Pulmonary artery endothelial cell (primary cell): ENCODE measurements around the gene PRSS27. TPM values are rescaled to one million over a fixed set of nuclear protein-coding genes. Genes with fewer than 3 reads are reported as not detected.
A peak's percentile ranks its signal among the peaks of the same experiment; 100 is the strongest.
"Not testable (repeated sequence)": the region's sequence is repeated elsewhere in the genome, so short reads cannot be mapped to it uniquely, and the experiment has no call there.

Source experiments
- DNase-seq: peaks from one replicate; pipeline ENCODE4 v3.0.0-alpha.2; 2011; ENCODE audit warnings: low read depth, low spot score
- total RNA-seq: library from RNA; depleted of rRNA; stranded (reverse); fragments of >200 nt; gene quantifications from 2 replicates; pipeline ENCODE4 v1.2.3, GENCODE V29; 2014

The PRSS27 gene
- total RNA-seq, 1 donor from 2014 or later = 0.33 TPM

- DNase-seq = no peak
Observed at GRCh38 chr16:2697401-2697948, 22.5 kb downstream of the PRSS27 start.

GRCh38 chr16:2696601-2697250 is 23.3 kb downstream of the PRSS27 start:
- DNase-seq = not testable (repeated sequence)

GRCh38 chr16:2692948-2693651 is 26.9 kb downstream of the PRSS27 start:
- DNase-seq = no peak

DNA sequence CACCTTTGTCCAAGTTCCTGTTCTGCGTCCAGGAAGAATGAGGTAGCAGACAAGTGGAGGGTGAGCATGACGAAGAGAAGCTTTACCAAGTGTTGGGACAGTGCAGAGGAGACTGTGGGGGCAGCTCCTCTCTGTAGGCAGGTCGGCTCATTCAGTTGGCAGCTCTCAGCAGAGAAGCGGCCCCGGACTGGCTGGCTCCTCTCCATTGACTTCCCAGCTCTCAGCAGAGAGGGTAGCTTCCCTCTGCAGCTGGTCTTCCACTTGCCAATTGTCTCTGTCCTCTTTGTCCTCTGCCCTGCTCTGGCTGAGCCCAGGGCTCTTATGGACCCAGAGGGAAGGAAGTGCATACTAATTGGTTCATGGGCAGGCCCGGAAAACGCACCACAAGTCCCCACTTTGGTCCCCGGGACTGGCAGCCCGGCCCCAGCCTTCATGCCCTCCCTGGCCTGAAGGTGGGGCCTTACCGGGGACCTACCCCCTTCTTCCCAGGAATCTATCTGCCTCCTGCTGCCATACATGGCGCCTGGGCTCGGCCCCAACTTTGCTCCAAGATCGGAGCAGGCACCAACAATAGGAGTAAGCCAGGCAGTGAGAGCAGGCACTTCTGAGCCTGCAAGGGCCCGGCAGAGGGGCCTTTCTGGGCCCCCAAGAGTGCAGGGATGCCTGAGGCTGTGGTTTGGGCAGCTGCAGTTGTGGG is 27.6 kb downstream of the PRSS27 start:
- DNase-seq = no peak

- no peak for DNase-seq
Observed at GRCh38 chr16:2691491-2692248, 28.4 kb downstream of the PRSS27 start.

GRCh38 chr16:2690852-2691251 is 29.2 kb downstream of the PRSS27 start:
- no peak for DNase-seq

DNA sequence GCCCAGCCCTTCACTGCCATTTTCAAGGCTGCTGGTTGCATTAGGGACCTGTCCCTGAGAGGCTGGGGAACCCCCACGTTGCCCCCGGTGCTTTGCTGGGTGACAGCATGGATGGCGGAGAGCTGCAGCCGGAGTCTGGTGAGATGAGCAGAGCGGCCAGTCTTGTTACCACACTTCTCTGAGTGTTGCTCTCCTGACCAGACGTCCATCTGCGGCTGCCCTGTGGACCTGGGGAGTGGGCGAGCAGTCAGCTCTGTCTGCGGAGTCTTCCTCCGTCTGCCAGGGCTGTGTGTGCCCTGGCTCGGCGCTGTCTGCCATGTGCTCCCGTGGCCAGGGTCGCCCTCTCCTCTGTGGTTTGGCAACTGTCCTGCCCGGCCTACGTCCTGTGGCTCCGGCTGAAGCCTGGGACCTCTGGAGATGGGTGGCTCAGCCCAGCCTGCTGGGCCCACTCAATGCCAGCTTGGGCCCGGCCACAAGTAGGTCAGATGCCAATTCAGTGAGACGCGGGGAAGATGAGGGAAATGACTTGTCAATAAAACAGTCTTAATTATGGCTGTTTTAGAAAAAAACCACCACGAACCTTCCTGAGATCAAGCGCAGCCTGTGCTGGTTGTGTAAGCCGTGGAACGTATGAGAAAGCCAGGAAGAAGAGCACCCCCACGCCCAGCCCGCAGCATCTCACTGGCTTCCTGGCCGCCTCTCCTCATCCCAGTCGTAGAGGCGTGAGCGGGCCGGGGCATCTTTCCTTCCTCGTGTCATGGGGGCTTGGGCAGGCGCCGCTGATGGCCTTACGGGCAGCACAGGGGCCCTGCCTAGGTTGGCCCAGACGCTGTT is 29.8 kb downstream of the PRSS27 start:
- no peak for DNase-seq

- DNase-seq = not testable (repeated sequence)
Observed at GRCh38 chr16:2689422-2689821, 30.6 kb downstream of the PRSS27 start.

DNA sequence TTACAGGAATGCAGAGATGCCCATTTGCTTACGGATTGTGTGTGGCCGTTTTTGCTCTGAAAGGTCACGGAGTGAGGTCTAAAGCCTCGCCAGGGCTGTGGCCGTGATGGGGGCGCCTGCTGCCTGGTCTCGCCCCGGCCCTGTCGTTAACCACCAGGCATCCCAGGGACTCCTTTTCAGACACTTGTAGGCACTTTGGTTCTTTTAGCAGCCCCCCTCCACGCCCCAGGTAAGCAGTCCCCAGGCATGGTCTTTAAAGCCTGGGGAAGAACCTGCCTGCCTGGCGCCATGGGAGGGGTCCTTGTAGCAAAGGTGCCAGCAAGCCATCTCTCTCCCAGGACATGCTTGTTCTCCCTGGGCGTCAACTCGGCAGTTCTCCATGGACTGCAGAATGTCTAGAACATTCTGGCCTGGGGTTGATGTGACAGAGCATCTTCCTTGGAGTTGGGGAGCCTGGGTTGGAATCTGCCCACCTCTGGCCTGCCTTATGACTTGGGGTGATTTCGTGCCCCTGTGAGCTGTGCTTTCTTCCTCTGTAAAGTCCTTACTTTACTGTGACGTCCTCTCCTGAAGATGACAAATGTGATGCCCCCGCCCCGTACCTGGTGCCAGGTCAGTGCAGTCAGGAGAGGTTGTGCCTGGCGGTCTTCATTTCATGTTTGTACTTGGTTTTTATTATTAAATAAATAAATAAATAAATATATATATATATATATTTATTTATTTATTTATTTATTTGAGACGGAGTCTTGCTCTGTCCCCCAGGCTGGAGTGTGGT is 32.3 kb downstream of the PRSS27 start:
- DNase-seq = no peak

- DNase-seq = no peak
Observed at GRCh38 chr16:2686912-2687507, 33.0 kb downstream of the PRSS27 start.

DNA sequence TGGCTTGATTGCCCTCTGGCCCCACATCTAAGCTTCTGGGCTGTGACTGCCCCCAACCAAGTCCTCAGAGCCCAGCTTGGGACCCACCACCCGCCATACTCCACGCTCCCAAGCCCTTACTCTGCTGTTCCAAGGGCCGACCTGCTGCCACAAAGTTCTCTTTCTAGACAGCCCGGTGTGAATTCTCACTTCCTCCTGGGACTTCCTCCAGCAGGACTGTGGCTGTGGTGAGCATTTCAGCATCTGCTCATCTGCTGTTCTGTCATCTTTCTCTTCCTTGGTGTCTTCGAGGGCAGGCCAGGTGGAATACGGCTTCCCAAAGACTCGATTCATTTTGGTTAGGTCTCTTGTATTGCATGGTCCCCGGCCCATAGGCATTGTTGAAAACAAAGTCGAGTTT is 33.9 kb downstream of the PRSS27 start:
- not testable (repeated sequence) for DNase-seq

DNA sequence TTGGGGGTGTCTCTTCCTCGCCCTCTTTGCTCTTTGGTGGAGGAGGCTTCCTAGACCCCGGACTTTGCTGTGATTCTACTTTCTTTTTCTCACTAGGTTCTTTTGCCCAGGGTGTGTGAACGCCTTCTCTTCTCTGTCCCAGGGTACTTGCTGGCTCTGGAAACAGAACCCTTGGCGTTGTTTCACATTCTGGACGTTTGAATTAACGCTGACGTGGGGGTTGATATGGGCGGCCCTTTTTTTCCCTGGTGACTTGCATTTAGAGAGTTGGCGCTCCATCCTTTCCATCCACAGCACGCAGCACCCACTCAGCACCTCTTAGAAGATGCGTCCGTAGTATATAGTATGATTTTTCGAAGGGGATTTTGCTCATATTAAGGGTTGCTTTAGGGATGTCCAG is 37.0 kb downstream of the PRSS27 start:
- DNase-seq = not testable (repeated sequence)

DNA sequence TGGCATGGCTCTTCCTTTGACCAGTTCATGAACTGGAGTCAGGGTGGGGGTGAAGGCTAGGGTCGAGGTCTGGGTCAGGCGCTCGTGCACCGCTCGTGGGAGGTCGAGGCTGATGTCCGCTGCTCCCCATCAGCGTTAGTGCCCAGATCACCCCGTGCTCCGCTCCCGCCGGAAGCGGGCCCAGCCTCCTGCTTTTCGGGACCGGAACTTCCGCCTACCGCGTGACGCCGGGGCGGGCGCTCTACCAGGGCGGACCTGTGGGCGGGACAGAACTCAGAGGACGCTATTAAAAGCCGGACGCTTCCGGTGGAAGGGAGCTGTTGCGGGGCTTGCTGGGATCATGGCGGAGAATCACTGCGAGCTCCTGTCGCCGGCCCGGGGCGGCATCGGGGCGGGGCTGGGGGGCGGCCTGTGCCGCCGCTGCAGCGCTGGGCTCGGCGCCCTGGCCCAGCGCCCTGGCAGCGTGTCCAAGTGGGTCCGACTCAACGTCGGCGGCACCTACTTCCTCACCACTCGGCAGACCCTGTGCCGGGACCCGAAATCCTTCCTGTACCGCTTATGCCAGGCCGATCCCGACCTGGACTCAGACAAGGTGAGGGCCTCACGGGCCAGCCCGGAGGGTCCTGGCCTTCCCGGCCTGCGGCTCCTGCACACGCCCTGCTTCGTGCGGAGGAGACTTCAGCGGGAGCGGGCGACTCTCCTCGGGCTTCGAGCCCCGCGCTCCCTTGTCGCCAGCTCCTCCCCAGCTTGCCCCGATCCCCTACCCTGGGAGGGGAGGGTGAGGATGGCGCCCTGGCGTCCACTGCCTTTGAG is 37.6 kb downstream of the PRSS27 start, which contains the start of gene KCTD5:
KCTD5 (plus strand) TSS at position 315 of the 813 bp plus-strand sequence; CDS start at position 341, 26 bp downstream.
- peak; percentile 81 for DNase-seq

DNA sequence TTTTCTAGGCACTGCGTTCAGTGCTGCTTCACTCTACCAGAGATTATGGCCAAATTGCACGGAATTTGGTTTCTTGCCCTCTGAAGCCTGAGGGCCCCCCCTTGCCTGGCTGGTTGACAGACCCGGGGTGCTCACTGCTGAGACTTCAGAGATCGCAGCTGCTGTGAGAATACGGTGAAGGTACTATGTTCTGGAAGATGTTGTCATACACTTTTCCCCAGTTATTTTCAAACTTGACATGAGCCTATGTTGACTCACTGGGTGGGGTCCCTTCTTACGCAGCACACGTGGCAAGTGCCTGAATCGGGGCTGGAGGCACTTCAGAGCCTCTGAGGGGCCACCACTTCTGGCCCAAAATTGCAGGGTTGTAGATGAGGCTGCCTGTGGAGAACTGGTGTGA is 39.7 kb downstream of the PRSS27 start:
- DNase-seq = not testable (repeated sequence)

DNA sequence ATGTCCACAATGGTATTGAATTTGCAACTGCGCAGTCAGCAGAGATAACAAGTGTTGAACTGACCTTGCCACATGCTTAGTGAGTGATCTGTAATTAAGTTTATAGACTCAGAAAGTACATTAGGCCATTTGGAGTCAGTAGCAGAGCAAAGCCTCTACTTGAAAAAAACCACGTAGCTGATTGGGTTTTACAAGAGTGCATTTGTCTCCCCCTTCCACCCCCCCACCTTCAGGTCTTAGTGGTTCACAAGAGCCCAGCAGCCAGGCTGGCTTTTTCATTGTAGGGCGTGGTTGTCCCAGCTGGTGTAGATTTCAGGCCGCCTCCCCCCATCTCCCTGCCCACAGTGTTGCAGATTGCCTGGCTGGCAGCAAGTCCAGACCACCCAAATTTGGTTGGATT is 40.1 kb downstream of the PRSS27 start:
- DNase-seq = not testable (repeated sequence)

GRCh38 chr16:2678206-2678965 is 41.6 kb downstream of the PRSS27 start:
- not testable (repeated sequence) for DNase-seq

GRCh38 chr16:2676937-2677336 is 43.1 kb downstream of the PRSS27 start:
- DNase-seq = not testable (repeated sequence)

GRCh38 chr16:2675714-2676113 is 44.3 kb downstream of the PRSS27 start:
- no peak for DNase-seq
